ENCODE measurements around the gene CAPN2.

CAPN2 gene

DNA sequence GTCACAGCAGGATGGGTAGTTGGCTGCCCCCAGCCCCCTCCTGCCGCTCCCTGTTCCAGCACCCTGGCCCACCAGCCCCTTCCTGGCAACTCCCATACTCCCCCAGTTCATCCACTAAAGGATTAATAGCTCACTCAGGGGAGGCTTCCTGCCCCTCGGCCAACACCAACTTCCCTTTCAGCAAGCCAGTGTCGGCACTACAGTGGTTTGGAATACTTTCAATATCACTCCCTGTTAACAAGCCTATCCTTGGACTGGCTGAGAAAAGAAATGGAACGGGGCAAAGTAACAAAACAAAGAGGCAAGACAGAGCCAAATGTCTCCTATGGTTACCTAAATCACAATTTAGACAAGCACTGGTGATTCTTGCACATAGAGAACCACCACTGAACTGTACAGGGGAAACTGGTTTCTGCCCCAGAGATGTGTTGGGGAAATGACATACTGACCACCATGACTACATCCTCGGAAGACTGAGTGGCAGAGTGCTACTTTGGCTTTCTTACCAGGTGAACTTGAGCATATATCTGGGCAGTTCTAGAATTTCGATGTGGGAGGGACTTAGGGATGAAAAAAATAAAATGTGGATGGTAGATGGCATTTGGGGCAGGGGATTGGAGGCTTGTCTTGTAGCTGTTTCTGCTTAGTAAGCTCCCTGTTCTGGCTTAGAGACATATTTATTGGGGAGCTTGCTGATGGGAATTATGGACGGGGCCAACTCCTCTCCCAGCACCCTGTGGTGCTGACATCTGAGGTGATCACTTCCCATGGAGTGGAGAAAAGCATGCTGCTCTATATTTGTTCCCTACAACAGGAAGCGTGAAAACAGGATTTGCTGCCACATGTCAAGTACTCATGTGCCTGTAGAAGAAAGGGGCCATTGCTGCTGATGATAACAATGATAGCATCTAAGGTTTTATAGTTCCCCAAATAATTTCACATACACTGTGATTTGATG, 7.1 kb upstream of the CAPN2 start:
- H3K9ac ChIP-seq, result no peak overlapping the region
- no peaks in the 10 kb centered on the region for H3K4me1 ChIP-seq (ENCODE audit: low read depth, poor library complexity, severe bottlenecking)
- H3K27me3 ChIP-seq (ENCODE audit: insufficient read depth, low read depth), result no peaks in the 10 kb centered on the region
- no peak for TF ChIP-seq CTCF (conservative IDR thresholded peaks at IDR 0.05; ENCODE audit: low read depth, low read length)
- no peak overlapping the region for H2AFZ ChIP-seq (ENCODE audit: low read depth)
- no peak overlapping the region for H3K4me2 ChIP-seq
- no peak overlapping the region for H3K4me3 ChIP-seq (IDR thresholded peaks at IDR 0.05; ENCODE audit: insufficient read depth, low read depth, low read length)
- H3K79me2 ChIP-seq (ENCODE audit: insufficient read depth, low read depth), result no peaks in the 10 kb centered on the region
- H3K27ac ChIP-seq, result no peak overlapping the region
- H4K20me1 ChIP-seq (ENCODE audit: insufficient read depth), result no peaks in the 10 kb centered on the region
- H3K36me3 ChIP-seq (ENCODE audit: insufficient read depth), result no peaks in the 10 kb centered on the region

- Histone ChIP-seq H4K20me1 (ENCODE audit: insufficient read depth) (no peaks in the 10 kb centered on the region), H3K4me1 (ENCODE audit: low read depth, poor library complexity, severe bottlenecking) (no peaks in the 10 kb centered on the region), H3K27ac (no peak overlapping the region), H2AFZ (ENCODE audit: low read depth) (no peak overlapping the region), H3K4me3 (IDR thresholded peaks at IDR 0.05; ENCODE audit: insufficient read depth, low read depth, low read length) (no peak overlapping the region), H3K9ac (no peak overlapping the region), H3K4me2 (no peak overlapping the region), H3K27me3 (ENCODE audit: insufficient read depth, low read depth) (no peaks in the 10 kb centered on the region), H3K36me3 (ENCODE audit: insufficient read depth) (no peaks in the 10 kb centered on the region), H3K79me2 (ENCODE audit: insufficient read depth, low read depth) (no peaks in the 10 kb centered on the region)
- TF ChIP-seq CTCF (conservative IDR thresholded peaks at IDR 0.05; ENCODE audit: low read depth, low read length), result no peak
Measured at GRCh38 chr1:223706077-223706973, 6.0 kb upstream of the CAPN2 start.

GRCh38 chr1:223707256-223708000, 4.9 kb upstream of the CAPN2 start:
- H4K20me1 ChIP-seq (ENCODE audit: insufficient read depth), result no peaks in the 10 kb centered on the region
- TF ChIP-seq CTCF (conservative IDR thresholded peaks at IDR 0.05; ENCODE audit: low read depth, low read length), result no peak
- no peaks in the 10 kb centered on the region for H3K27me3 ChIP-seq (ENCODE audit: insufficient read depth, low read depth)
- H2AFZ ChIP-seq (ENCODE audit: low read depth), result no peak overlapping the region
- H3K79me2 ChIP-seq (ENCODE audit: insufficient read depth, low read depth), result no peaks in the 10 kb centered on the region
- H3K4me2 ChIP-seq, result no peak overlapping the region
- H3K27ac ChIP-seq, result no peak overlapping the region
- no peak overlapping the region for H3K4me3 ChIP-seq (IDR thresholded peaks at IDR 0.05; ENCODE audit: insufficient read depth, low read depth, low read length)
- no peaks in the 10 kb centered on the region for H3K36me3 ChIP-seq (ENCODE audit: insufficient read depth)
- peaks cover 6% of the 10 kb centered on the region for H3K4me1 ChIP-seq (ENCODE audit: low read depth, poor library complexity, severe bottlenecking)
- no peak overlapping the region for H3K9ac ChIP-seq

DNA sequence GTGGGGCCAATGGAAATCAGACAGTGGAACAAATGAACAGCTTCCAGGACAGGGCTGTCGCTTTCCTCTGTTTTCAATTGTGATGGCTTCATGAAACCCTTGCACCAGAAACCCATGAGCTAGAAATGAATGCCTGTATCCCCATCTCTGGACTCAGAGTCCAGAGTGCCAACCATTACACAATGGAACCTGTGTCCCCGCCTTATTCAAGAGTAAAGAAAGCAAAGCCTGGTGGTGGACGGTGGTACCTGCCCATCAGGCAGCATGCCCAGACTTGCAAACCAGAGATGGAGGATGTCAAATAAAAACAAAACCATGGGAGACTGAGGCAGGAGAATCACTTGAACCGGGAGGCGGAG, 4.4 kb upstream of the CAPN2 start:
- H3K4me3 ChIP-seq (IDR thresholded peaks at IDR 0.05; ENCODE audit: insufficient read depth, low read depth, low read length), result no peak overlapping the region
- no peaks in the 10 kb centered on the region for H3K79me2 ChIP-seq (ENCODE audit: insufficient read depth, low read depth)
- no peaks in the 10 kb centered on the region for H3K27me3 ChIP-seq (ENCODE audit: insufficient read depth, low read depth)
- no peaks in the 10 kb centered on the region for H4K20me1 ChIP-seq (ENCODE audit: insufficient read depth)
- H3K27ac ChIP-seq, result no peak overlapping the region
- H2AFZ ChIP-seq (ENCODE audit: low read depth), result no peak overlapping the region
- H3K4me1 ChIP-seq (ENCODE audit: low read depth, poor library complexity, severe bottlenecking), result peaks cover 6% of the 10 kb centered on the region
- no peak overlapping the region for H3K4me2 ChIP-seq
- H3K36me3 ChIP-seq (ENCODE audit: insufficient read depth), result no peaks in the 10 kb centered on the region
- H3K9ac ChIP-seq, result no peak overlapping the region
- no peak for TF ChIP-seq CTCF (conservative IDR thresholded peaks at IDR 0.05; ENCODE audit: low read depth, low read length)
